Inflammatory macrophage treated with lipopolysaccharide for 4 hours (primary cell): Measurements from ENCODE around the gene FBXW8.

Experiments
- DNase-seq: peaks from one replicate; pipeline ENCODE4 v3.0.0-alpha.2; 2020

The FBXW8 gene

GRCh38 chr12:117060929-117061305 is 150.2 kb downstream of the FBXW8 start:
- no peak for DNase-seq

- DNase-seq, result no peak
Observed at GRCh38 chr12:117061555-117062079, 150.9 kb downstream of the FBXW8 start.

GRCh38 chr12:117063162-117063911 is 152.6 kb downstream of the FBXW8 start:
- DNase-seq, result peak; percentile 21

GRCh38 chr12:117064049-117064448 is 153.3 kb downstream of the FBXW8 start:
- DNase-seq, result no peak

- DNase-seq, result no peak
Observed at GRCh38 chr12:117064596-117064995, 153.8 kb downstream of the FBXW8 start.

GRCh38 chr12:117067016-117067415 is 156.3 kb downstream of the FBXW8 start:
- no peak for DNase-seq

GRCh38 chr12:117067638-117068037 is 156.9 kb downstream of the FBXW8 start:
- no peak for DNase-seq

GRCh38 chr12:117068492-117068891 is 157.7 kb downstream of the FBXW8 start:
- DNase-seq, result no peak

- peak; percentile 19 for DNase-seq
Observed at GRCh38 chr12:117069101-117069797, 158.5 kb downstream of the FBXW8 start.

GRCh38 chr12:117069926-117070900 is 159.5 kb downstream of the FBXW8 start:
- DNase-seq, result peak; percentile 32

- DNase-seq, result no peak
Observed at GRCh38 chr12:117071009-117071408, 160.3 kb downstream of the FBXW8 start.

- no peak for DNase-seq
Observed at GRCh38 chr12:117072106-117072505, 161.4 kb downstream of the FBXW8 start.

GRCh38 chr12:117072736-117073490 is 162.2 kb downstream of the FBXW8 start:
- DNase-seq, result no peak

GRCh38 chr12:117073611-117074010 is 162.9 kb downstream of the FBXW8 start:
- no peak for DNase-seq

- DNase-seq, result no peak
Observed at GRCh38 chr12:117076410-117077372, 165.9 kb downstream of the FBXW8 start.

GRCh38 chr12:117079487-117079886 is 168.7 kb downstream of the FBXW8 start:
- DNase-seq, result no peak

GRCh38 chr12:117080661-117081144 is 170.0 kb downstream of the FBXW8 start:
- DNase-seq, result no peak
